Measurements from ENCODE around the gene SSNA1.

SSNA1 gene

DNA sequence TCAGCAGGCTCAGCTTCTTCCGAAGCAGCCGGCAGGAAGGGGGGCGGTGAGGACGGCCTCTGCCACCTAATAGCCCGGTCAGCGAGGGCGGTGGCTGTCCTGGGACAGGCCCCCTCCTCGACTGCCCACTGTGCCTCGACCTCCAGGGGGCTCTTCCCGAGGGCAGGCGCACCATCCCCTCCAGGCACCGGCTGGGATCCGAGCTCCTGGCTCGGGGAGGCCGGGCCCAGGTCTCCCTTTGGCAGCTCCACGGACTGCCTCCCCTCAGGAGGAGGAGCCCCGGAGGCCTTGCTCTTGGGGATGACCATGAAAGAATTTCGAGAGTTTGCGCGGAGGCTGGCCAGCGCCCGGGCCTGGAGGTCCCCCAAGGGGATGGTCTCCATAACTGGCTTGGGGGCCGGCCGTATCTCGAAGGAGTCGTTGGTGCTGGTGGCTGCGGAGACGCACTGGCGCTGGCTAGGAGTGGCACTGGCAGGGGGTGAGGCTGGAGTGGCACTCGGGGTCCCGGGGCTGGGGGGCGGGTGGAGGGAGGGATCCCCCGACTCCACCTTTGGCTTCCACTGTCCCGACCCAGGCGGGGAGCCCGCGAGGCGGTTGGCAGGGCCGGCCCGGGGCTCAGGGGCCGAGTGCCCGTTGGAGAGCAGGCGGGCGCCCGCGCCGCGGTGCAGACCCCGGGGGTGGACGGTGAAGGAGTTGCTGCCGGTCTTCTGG, 11.1 kb downstream of the SSNA1 start:
- Histone ChIP-seq H3K27ac (peak overlapping the region in 1 of 2 donors; percentile 86), H3K4me3 (peak overlapping the region; percentile 83)
- TF ChIP-seq CTCF (IDR thresholded peaks at IDR 0.05): no peak
- DNase-seq (ENCODE audit: low spot score): no peak

GRCh38 chr9:137200311-137201204, 12.1 kb downstream of the SSNA1 start, which contains the start of gene TPRN:
Gene TPRN, minus strand, starts transcription at chr9:137200741. Its CDS starts 30 bp downstream, at chr9:137200711.
- peak; percentile 100 for DNase-seq (ENCODE audit: low spot score)
- peak within 1 kb of the TSS; percentile 83 for H3K4me3 ChIP-seq
- TF ChIP-seq CTCF (IDR thresholded peaks at IDR 0.05): no peak
- peak within 1 kb of the TSS; percentile 73 to 86 for H3K27ac ChIP-seq

- peak overlapping the region; percentile 83 for H3K4me3 ChIP-seq
- H3K27ac ChIP-seq: peak overlapping the region; percentile 73 to 84
- TF ChIP-seq CTCF (IDR thresholded peaks at IDR 0.05): no peak
- DNase-seq (ENCODE audit: low spot score): no peak
Measured at GRCh38 chr9:137201205-137201868, 12.9 kb downstream of the SSNA1 start.

- TF ChIP-seq CTCF (IDR thresholded peaks at IDR 0.05): no peak
Measured at GRCh38 chr9:137202966-137203365, 14.5 kb downstream of the SSNA1 start.

GRCh38 chr9:137204731-137205125, 16.3 kb downstream of the SSNA1 start:
- Histone ChIP-seq H3K4me3 (peak overlapping the region; percentile 95), H3K27ac (peak overlapping the region in 1 of 2 donors; percentile 85)
- no peak for TF ChIP-seq CTCF (IDR thresholded peaks at IDR 0.05)
- DNase-seq (ENCODE audit: low spot score): no peak

More at GRCh38 chr9:137202966-137203365, 14.5 kb downstream of the SSNA1 start:
- no peak overlapping the region for H3K4me3 ChIP-seq
- H3K27ac ChIP-seq: no peak overlapping the region
- no peak for DNase-seq (ENCODE audit: low spot score)

DNA sequence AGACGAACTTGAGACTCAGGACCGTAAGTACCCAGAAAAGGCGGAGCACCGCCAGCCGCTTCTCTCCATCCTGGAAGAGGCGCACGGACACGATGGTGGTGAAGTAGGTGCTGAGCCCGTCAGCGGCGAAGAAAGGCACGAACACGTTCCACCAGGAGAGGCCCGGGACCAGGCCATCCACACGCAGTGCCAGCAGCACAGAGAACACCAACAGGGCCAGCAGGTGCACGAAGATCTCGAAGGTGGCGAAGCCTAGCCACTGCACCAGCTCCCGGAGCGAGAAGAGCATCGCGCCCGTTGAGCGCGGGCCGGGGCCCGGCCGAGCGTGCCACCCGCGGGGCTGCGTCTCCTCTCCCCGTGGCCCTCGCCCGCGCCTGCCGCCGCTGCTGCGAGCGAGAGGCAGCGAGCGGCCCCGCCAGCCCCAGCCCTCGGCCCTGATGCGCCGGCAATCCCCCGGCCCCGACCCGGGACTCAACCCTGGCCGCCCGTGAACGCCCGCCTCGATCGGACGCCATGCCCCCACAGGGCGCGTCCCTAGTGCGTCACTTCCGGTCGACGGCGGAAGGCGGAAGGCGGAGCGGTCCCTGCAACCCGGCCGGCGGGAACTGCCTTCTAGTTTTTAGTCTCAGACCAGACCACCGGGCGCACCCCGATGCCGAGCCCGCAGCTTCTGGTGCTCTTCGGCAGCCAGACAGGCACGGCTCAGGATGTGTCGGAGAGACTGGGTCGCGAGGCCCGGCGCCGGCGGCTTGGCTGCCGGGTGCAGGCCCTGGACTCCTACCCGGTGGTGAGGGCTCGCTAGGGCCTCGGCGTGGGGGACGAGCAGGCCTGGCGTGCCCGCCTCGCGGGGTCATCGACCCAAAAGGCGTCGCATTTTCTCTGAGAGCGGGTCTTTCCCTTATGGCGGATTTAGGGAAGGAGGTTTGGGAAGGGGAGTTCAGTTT, 16.9 kb downstream of the SSNA1 start, which contains the start of the genes NDOR1 and TMEM203:
TSS of gene NDOR1 (plus strand) at position 575 of the 944 bp plus-strand sequence. CDS start at position 653, 78 bp downstream.
TSS of gene TMEM203 (minus strand) at position 523 of the 944 bp plus-strand sequence. CDS start at position 289, 234 bp downstream.
- TF ChIP-seq CTCF (IDR thresholded peaks at IDR 0.05): no peak
- H3K4me3 ChIP-seq: peak within 1 kb of the TSS; percentile 95

More for the DNA sequence above, 16.9 kb downstream of the SSNA1 start, which contains the start of the genes NDOR1 and TMEM203:
- DNase-seq (ENCODE audit: low spot score): peak; percentile 91
- peak within 1 kb of the TSS; percentile 72 to 85 for H3K27ac ChIP-seq

All from coronary artery (tissue), 2 donors.